ENCODE data around the gene C3orf22.
"Not testable (repeated sequence)": the region's sequence is repeated elsewhere in the genome, so short reads cannot be mapped to it uniquely, and the experiment has no call there.

The C3orf22 gene

GRCh38 chr3:126558336-126559071, at the start of gene C3orf22:
C3orf22 (minus strand) TSS chr3:126558932; CDS start chr3:126553390, 5,542 bp downstream.
- no peak for DNase-seq (ENCODE audit: low read depth)

- DNase-seq (ENCODE audit: low read depth): no peak
These were observed 48.6 kb upstream of the C3orf22 start for GRCh38 chr3:126607214-126607908.

GRCh38 chr3:126606001-126606400, 47.3 kb upstream of the C3orf22 start:
- DNase-seq (ENCODE audit: low read depth): no peak

- no peak for DNase-seq (ENCODE audit: low read depth)
These were observed 46.0 kb upstream of the C3orf22 start for GRCh38 chr3:126604691-126605090.

- DNase-seq (ENCODE audit: low read depth): no peak
These were observed 40.4 kb upstream of the C3orf22 start for GRCh38 chr3:126599101-126599500.

- not testable (repeated sequence) for DNase-seq (ENCODE audit: low read depth)
These were observed 36.7 kb upstream of the C3orf22 start for GRCh38 chr3:126595479-126595878.

- not testable (repeated sequence) for DNase-seq (ENCODE audit: low read depth)
These were observed 32.8 kb upstream of the C3orf22 start for GRCh38 chr3:126591515-126591914.

- DNase-seq (ENCODE audit: low read depth): no peak
These were observed 23.6 kb upstream of the C3orf22 start for GRCh38 chr3:126582311-126582710.

GRCh38 chr3:126581569-126581968, 22.8 kb upstream of the C3orf22 start:
- DNase-seq (ENCODE audit: low read depth): no peak

GRCh38 chr3:126580746-126581145, 22.0 kb upstream of the C3orf22 start:
- DNase-seq (ENCODE audit: low read depth): no peak

GRCh38 chr3:126578702-126579101, 20.0 kb upstream of the C3orf22 start:
- no peak for DNase-seq (ENCODE audit: low read depth)

- no peak for DNase-seq (ENCODE audit: low read depth)
These were observed 18.5 kb upstream of the C3orf22 start for GRCh38 chr3:126577261-126577660.

GRCh38 chr3:126573492-126574117, 14.9 kb upstream of the C3orf22 start:
- DNase-seq (ENCODE audit: low read depth): no peak

GRCh38 chr3:126571078-126571477, 12.3 kb upstream of the C3orf22 start:
- DNase-seq (ENCODE audit: low read depth): no peak

GRCh38 chr3:126570103-126570541, 11.4 kb upstream of the C3orf22 start:
- DNase-seq (ENCODE audit: low read depth): no peak

GRCh38 chr3:126569390-126569975, 10.8 kb upstream of the C3orf22 start:
- DNase-seq (ENCODE audit: low read depth): no peak

GRCh38 chr3:126568776-126569342, 10.1 kb upstream of the C3orf22 start:
- DNase-seq (ENCODE audit: low read depth): no peak

- no peak for DNase-seq (ENCODE audit: low read depth)
These were observed 9.1 kb upstream of the C3orf22 start for GRCh38 chr3:126567696-126568438.

GRCh38 chr3:126562737-126563276, 4.1 kb upstream of the C3orf22 start:
- no peak for DNase-seq (ENCODE audit: low read depth)

GRCh38 chr3:126557761-126558160, 971 bp downstream of the C3orf22 start:
- no peak for DNase-seq (ENCODE audit: low read depth)

GRCh38 chr3:126557415-126557745, 1.4 kb downstream of the C3orf22 start:
- no peak for DNase-seq (ENCODE audit: low read depth)
